Right renal cortex interstitium (tissue), 3 donors: ENCODE results near the gene RYR3. TPM values are rescaled to one million over a fixed set of nuclear protein-coding genes. Genes with fewer than 3 reads are reported as not detected.

Experiments
- DNase-seq, 3 donors: peaks; one replicate each; pipeline ENCODE4 v3.0.0-alpha.2; 2013; ENCODE audit warnings: low read depth in 3 of 3, low spot score in 2 of 3
- polyA plus RNA-seq, 3 donors: library from polyadenylated mRNA; unstranded; fragments of 120-200 nt; gene quantifications; one replicate each; pipeline ENCODE4 v1.2.1, GENCODE V29; 2013; ENCODE audit not compliant: insufficient read length in 3 of 3

RYR3 gene
- polyA plus RNA-seq, 3 donors: 4.4 to 8.0 (median 5.9) TPM

GRCh38 chr15:33737687-33738601, 427.2 kb downstream of the RYR3 start:
- no peak for DNase-seq

GRCh38 chr15:33738941-33739664, 428.3 kb downstream of the RYR3 start:
- DNase-seq: no peak

- DNase-seq: no peak
Observed at GRCh38 chr15:33742306-33742705, 431.5 kb downstream of the RYR3 start.

GRCh38 chr15:33742800-33743199, 432.0 kb downstream of the RYR3 start:
- no peak for DNase-seq

- no peak for DNase-seq
Observed at GRCh38 chr15:33746203-33746602, 435.4 kb downstream of the RYR3 start.

GRCh38 chr15:33753012-33753411, 442.2 kb downstream of the RYR3 start:
- no peak for DNase-seq

GRCh38 chr15:33754242-33754641, 443.5 kb downstream of the RYR3 start:
- DNase-seq: no peak

- DNase-seq: no peak
Observed at GRCh38 chr15:33756961-33757360, 446.2 kb downstream of the RYR3 start.

- DNase-seq: no peak
Observed at GRCh38 chr15:33757516-33758232, 446.9 kb downstream of the RYR3 start.

- no peak for DNase-seq
Observed at GRCh38 chr15:33766389-33766788, 455.6 kb downstream of the RYR3 start.

- DNase-seq: no peak
Observed at GRCh38 chr15:33768670-33769190, 458.0 kb downstream of the RYR3 start.

GRCh38 chr15:33773969-33774368, 463.2 kb downstream of the RYR3 start:
- DNase-seq: no peak

- DNase-seq: no peak
Observed at GRCh38 chr15:33778852-33779251, 468.1 kb downstream of the RYR3 start.

- DNase-seq: no peak
Observed at GRCh38 chr15:33780011-33780768, 469.4 kb downstream of the RYR3 start.

GRCh38 chr15:33782966-33783365, 472.2 kb downstream of the RYR3 start:
- DNase-seq: no peak

GRCh38 chr15:33785366-33785765, 474.6 kb downstream of the RYR3 start:
- no peak for DNase-seq

GRCh38 chr15:33788906-33789540, 478.3 kb downstream of the RYR3 start:
- no peak for DNase-seq

GRCh38 chr15:33794453-33794852, 483.7 kb downstream of the RYR3 start:
- DNase-seq: no peak

GRCh38 chr15:33795070-33795469, 484.3 kb downstream of the RYR3 start:
- no peak for DNase-seq

- no peak for DNase-seq
Observed at GRCh38 chr15:33797651-33798050, 486.9 kb downstream of the RYR3 start.
